Prostate gland (tissue), 2 donors: ENCODE results near the gene GAN.

Experiments
- CTCF ChIP-seq, 4 experiments: fragments of 200-600 bp in 2 of 4; fragments of 450-650 bp in 2 of 4; sonication (generic) in 2 of 4; IDR thresholded peaks; 1 replicate in 3 of 4; 2 replicates in 1 of 4; pipeline ENCODE4 v1.5.1; 2016 to 2019; ENCODE audit warnings: antibody characterized with exemption in 4 of 4, mild to moderate bottlenecking in 2 of 4, moderate library complexity in 2 of 4
- POLR2A ChIP-seq: fragments of 450-650 bp; IDR thresholded peaks from one replicate; pipeline ENCODE4 v1.6.1; 2016; ENCODE audit warnings: antibody characterized with exemption, mild to moderate bottlenecking
- POLR2AphosphoS5 ChIP-seq: sonication (generic); formaldehyde crosslinking; IDR thresholded peaks from one replicate; pipeline ENCODE4 v1.6.1; 2017; ENCODE audit warnings: antibody characterized with exemption

DNA sequence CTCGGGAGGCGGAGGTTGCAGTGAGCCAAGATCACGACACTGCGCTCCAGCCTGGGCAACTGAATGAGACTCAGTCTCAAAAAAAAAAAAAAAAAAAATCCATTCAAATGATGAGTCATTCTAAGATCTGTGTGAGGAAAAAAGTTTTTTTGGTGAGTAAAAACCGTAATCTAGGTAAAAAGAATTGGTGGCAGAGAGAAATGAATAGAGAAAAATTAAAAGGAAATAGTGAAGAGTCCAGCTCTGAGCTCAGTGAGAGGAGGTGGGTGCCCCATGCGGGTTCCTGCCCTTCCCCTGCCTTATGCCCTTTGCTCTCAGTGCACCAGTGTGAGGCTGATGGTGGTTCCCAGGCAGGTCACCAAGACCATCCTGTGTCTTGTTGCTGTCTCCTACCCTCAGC is 20.9 kb downstream of the GAN start:
- TF ChIP-seq CTCF (IDR thresholded peaks at IDR 0.05) = no peak
- no peak for TF ChIP-seq POLR2AphosphoS5
- TF ChIP-seq POLR2A = no peak
